GM23248 (cell line): ENCODE data around the gene DLG2.

Experiments used
- EZH2 ChIP-seq: fragments of 200-600 bp; sonication (generic); IDR thresholded peaks from 2 replicates; pipeline ENCODE4 v1.6.1; 2018; ENCODE audit warnings: antibody characterized with exemption, mild to moderate bottlenecking; ENCODE audit not compliant: insufficient read depth, poor library complexity, severe bottlenecking
- EZH2phosphoT487 ChIP-seq: fragments of 200-600 bp; sonication (generic); IDR thresholded peaks from 2 replicates; pipeline ENCODE4 v1.6.1; 2018; ENCODE audit warnings: antibody characterized with exemption, moderate library complexity, mild to moderate bottlenecking, low read depth; ENCODE audit not compliant: insufficient read depth

- no peak for TF ChIP-seq EZH2phosphoT487
- TF ChIP-seq EZH2: no peak
Measured at GRCh38 chr11:85407648-85408047, 219.5 kb downstream of the DLG2 start.
